IPS-11a (cell line): ENCODE measurements around the gene IL1RAPL1.
"Not testable (repeated sequence)": the region's sequence is repeated elsewhere in the genome, so short reads cannot be mapped to it uniquely, and the experiment has no call there.

Experiments
- H3K4me3 ChIP-seq: one replicate; pipeline ENCODE4 v1.5.1; 2013; ENCODE audit warnings: low read depth, low read length, control low read depth

Gene IL1RAPL1

GRCh38 chrX:29083823-29084222 lies 496.6 kb downstream of the IL1RAPL1 start:
- H3K4me3 ChIP-seq: no peak overlapping the region

DNA sequence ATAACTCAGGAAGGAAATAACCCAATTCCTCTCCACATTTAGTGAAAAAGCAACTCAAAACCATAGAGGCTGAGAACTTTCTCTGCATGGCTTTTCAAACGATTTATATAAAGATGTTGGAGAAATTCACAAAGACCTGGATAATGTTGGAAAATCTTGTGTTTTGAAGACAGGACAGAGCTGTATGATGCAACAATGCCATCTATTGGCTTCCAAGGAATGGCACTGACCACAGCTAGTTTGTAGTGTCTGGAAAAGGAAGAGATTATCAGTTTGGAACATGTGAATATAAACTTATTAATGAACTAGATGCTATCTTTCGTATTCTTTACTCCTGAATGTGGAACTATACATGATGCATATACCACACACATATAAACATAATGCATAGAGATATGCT lies 503.6 kb downstream of the IL1RAPL1 start:
- H3K4me3 ChIP-seq: no peak overlapping the region

- H3K4me3 ChIP-seq: no peak overlapping the region
Measured at GRCh38 chrX:29107231-29107630, 520.0 kb downstream of the IL1RAPL1 start.

GRCh38 chrX:29110041-29110440 lies 522.8 kb downstream of the IL1RAPL1 start:
- H3K4me3 ChIP-seq: no peak overlapping the region

DNA sequence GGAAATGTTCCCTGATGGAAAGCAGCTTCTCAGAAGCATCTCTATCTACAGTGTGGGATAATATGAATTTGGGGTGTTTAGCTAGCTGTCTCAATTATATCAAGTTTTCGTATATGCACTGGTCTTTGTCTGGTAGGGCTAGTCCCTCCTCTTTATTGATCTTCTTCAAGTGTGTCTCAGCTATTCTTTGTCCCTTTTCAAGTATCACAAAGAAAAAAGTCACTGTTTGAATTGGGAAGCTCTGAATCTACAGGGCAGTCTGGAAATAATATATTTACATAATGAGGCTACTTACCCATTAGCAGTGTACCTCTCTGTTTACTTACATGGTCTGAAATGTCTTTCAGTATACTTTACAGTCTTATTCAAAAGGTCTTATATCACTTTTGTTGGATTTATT lies 526.0 kb downstream of the IL1RAPL1 start:
- no peak overlapping the region for H3K4me3 ChIP-seq

GRCh38 chrX:29122817-29123216 lies 535.6 kb downstream of the IL1RAPL1 start:
- H3K4me3 ChIP-seq: not testable (repeated sequence)

- no peak overlapping the region for H3K4me3 ChIP-seq
Measured at GRCh38 chrX:29130905-29131304, 543.7 kb downstream of the IL1RAPL1 start.

DNA sequence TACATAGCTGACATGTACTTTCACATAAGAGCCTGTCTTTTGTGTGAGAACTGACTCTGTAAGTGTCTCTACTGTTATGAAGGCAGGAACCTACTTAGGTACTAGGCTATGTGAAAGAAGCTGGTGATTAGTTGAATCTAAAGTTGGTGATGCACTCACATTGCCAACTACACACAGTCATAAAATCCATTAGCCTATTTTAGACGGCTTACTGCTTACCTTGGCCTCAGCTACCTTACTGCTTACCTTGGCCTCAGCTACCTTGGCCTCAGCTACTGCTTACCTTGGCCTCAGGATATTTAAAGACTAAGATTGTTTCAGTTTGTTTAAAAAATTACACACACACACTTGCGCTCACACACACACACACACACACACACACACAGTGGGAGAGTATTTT lies 549.7 kb downstream of the IL1RAPL1 start:
- no peak overlapping the region for H3K4me3 ChIP-seq

GRCh38 chrX:29138003-29138402 lies 550.8 kb downstream of the IL1RAPL1 start:
- no peak overlapping the region for H3K4me3 ChIP-seq

DNA sequence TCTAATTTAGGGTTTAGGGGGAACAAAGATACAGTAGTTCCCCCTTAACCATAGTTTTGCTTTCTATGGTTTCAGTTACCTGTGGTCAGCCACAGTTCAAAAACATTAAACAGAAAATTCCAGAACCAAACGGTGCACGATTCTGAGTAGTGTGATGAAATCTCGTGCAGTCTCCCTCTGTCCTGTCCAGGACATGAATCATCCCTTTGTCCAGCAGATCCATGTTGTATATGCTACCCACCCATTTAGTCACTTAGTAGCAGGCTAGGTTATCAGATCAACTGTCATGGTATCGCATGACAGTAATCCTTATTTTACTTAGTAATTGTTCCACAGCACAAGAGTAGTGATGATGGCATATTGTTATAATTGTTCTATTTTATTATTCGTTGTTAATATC lies 556.1 kb downstream of the IL1RAPL1 start:
- H3K4me3 ChIP-seq: no peak overlapping the region

DNA sequence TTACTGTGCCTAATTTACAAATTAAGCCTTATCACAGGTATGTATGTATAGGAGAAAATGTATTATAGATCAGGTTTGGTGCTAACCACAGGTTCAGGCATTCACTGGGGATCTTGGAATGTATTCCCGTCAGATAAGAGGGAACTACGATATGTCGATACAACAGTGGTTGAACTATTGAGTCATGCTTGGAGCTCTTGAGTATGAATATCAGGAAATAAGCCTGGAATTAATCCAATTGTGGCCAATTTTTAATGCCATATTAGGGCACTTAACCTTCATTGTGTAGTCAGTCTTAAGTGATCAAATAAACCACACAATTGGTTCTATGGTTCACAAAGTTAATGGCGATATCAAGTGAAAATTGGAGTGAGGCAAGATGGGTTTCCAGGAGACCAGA lies 556.5 kb downstream of the IL1RAPL1 start:
- H3K4me3 ChIP-seq: no peak overlapping the region

- H3K4me3 ChIP-seq: no peak overlapping the region
Measured at GRCh38 chrX:29145316-29145715, 558.1 kb downstream of the IL1RAPL1 start.

- H3K4me3 ChIP-seq: no peak overlapping the region
Measured at GRCh38 chrX:29148511-29148910, 561.3 kb downstream of the IL1RAPL1 start.

- H3K4me3 ChIP-seq: no peak overlapping the region
Measured at GRCh38 chrX:29155286-29155685, 568.0 kb downstream of the IL1RAPL1 start.

- no peak overlapping the region for H3K4me3 ChIP-seq
Measured at GRCh38 chrX:29172880-29173279, 585.6 kb downstream of the IL1RAPL1 start.

DNA sequence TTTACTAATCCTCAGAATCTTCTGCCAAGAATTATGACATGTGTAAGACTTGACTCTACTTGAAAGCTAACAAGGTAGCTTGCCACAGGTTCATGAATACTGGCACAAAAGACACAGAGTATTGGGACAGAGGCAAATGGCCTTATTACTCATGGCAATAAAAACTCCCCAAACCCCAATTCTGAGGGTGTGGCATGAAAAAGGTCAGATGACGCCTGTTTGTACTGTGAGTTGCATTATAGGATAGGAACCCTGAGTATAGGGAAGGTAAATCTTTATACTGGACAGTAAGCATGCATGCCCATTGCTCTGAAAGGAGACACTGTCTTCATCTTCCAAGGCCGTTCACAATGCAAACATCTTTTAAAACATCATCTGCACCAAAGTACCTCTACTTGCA lies 600.0 kb downstream of the IL1RAPL1 start:
- no peak overlapping the region for H3K4me3 ChIP-seq

- H3K4me3 ChIP-seq: no peak overlapping the region
Measured at GRCh38 chrX:29196501-29196900, 609.3 kb downstream of the IL1RAPL1 start.

- H3K4me3 ChIP-seq: no peak overlapping the region
Measured at GRCh38 chrX:29215251-29215650, 628.0 kb downstream of the IL1RAPL1 start.

DNA sequence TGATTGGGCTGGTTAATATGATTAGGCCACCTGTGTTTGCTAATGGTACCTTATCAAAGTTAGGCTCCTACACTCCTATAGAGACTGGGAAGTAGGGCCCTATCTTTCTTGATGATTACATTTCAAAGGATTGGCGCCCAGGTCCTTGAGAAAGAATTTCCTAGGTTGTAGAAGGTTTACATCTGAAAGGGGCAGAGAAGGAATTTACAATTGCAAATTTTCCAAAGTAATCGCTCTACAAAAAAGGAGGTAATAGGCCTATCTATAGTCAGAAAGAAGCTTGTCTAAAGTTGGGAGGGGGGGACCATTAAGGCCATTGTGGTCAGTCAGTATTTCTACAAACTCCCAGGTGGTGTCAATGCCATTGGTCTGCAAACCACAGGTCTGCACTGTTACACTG lies 638.4 kb downstream of the IL1RAPL1 start:
- no peak overlapping the region for H3K4me3 ChIP-seq

- no peak overlapping the region for H3K4me3 ChIP-seq
Measured at GRCh38 chrX:29229802-29230201, 642.6 kb downstream of the IL1RAPL1 start.

DNA sequence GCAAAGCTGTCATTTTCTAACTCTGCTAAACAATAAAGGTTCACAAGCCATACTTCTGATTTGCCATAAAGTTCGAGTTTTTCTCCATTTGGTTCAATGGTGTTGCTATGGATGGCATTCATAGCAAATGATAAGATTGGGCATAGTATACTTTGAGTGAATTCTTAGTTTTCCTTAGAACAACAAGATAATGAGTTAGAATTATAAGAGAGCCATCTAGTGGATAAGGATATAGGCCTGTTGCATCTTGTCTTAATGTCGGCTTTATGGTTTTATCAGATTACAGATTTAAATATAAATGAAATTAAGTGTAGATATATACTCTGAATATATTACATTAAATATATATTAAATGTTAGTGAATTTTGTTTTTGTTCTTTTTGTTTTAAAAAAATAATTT lies 644.6 kb downstream of the IL1RAPL1 start:
- no peak overlapping the region for H3K4me3 ChIP-seq

GRCh38 chrX:29233592-29234183 lies 646.4 kb downstream of the IL1RAPL1 start:
- no peak overlapping the region for H3K4me3 ChIP-seq

GRCh38 chrX:29237972-29238371 lies 650.7 kb downstream of the IL1RAPL1 start:
- H3K4me3 ChIP-seq: no peak overlapping the region
